Endothelial cell of umbilical vein (primary cell): ENCODE results near the gene RIN2. TPM values are rescaled to one million over a fixed set of nuclear protein-coding genes. Genes with fewer than 3 reads are reported as not detected.

Source experiments
- BruUV-seq: library from RNA; stranded (reverse); fragments of 400-500 nt; replicated peaks from 2 replicates; lab custom pipeline; 2021; lab: Mats Ljungman, UMichigan
- CTCF ChIA-PET: fragments of 300-600, 350-600 bp; sonication (Branson Sonifier 250); formaldehyde crosslinking; loops from one replicate; lab custom pipeline; 2021; ENCODE audit warnings: antibody characterized with exemption, inconsistent platforms; lab: Charles Lee
- POLR2A ChIA-PET: fragments of 300-600, 350-600 bp; sonication (Branson Sonifier 250); formaldehyde crosslinking; loops from one replicate; lab custom pipeline; 2021; ENCODE audit warnings: antibody characterized with exemption, inconsistent platforms; lab: Charles Lee
- DNase-seq: peaks from one replicate; pipeline ENCODE4 v3.0.0-alpha.2; 2011; ENCODE audit warnings: low read depth, low spot score
- FAIRE-seq: peaks from 2 replicates; lab custom pipeline; 2011; peaks lifted over from hg19 to GRCh38; lab: Jason Lieb, UNC
- H2AFZ ChIP-seq: 2 replicates; pipeline ENCODE4 v1.6.0; 2012; ENCODE audit warnings: low read depth, low read length, control low read depth, inconsistent platforms
- H3K27ac ChIP-seq: 2 replicates; pipeline ENCODE4 v1.5.1; 2011; ENCODE audit warnings: low read depth, mild to moderate bottlenecking, control low read depth, low read length, moderate library complexity; ENCODE audit not compliant: insufficient read depth
- H3K27me3 ChIP-seq, 2 experiments: 2 replicates each; pipeline versions ENCODE4 v1.6.0 to v1.6.1; 2011; ENCODE audit warnings: low read length in 2 of 2, mixed read lengths in 1 of 2; ENCODE audit not compliant: control insufficient read depth in 2 of 2, insufficient read depth in 2 of 2
- H3K36me3 ChIP-seq, 2 experiments: 2 replicates in 1 of 2; 3 replicates in 1 of 2; pipeline ENCODE4 v1.5.1; 2011; ENCODE audit warnings: low read length in 2 of 2, mild to moderate bottlenecking in 1 of 2, moderate library complexity in 1 of 2; ENCODE audit not compliant: control insufficient read depth in 2 of 2, insufficient read depth in 2 of 2; ENCODE audit errors: extremely low read depth in 1 of 2
- H3K4me1 ChIP-seq: 3 replicates; pipeline ENCODE4 v1.5.1; 2011; ENCODE audit warnings: mild to moderate bottlenecking, low read length; ENCODE audit not compliant: control insufficient read depth, insufficient read depth; ENCODE audit errors: extremely low read depth
- H3K4me2 ChIP-seq: 2 replicates; pipeline ENCODE4 v1.6.1; 2011; ENCODE audit warnings: low read length, control low read depth, mixed read lengths; ENCODE audit not compliant: insufficient read depth
- H3K4me3 ChIP-seq, 3 experiments: fragments of 200-600 bp in 1 of 3; sonication (generic), shearing (Covaris generic) in 1 of 3; replicated peaks in 1 of 3; 2 replicates each; pipeline ENCODE4 v1.5.1; 2011 to 2016; ENCODE audit warnings: control low read depth in 3 of 3, low read length in 3 of 3, mild to moderate bottlenecking in 2 of 3, inconsistent platforms in 1 of 3, low read depth in 1 of 3, moderate library complexity in 1 of 3; ENCODE audit not compliant: insufficient read depth in 1 of 3
- H3K79me2 ChIP-seq: 2 replicates; pipeline ENCODE4 v1.6.0; 2012; ENCODE audit warnings: low read length, inconsistent platforms; ENCODE audit not compliant: control insufficient read depth, insufficient read depth
- H3K9ac ChIP-seq: replicated peaks from 2 replicates; pipeline ENCODE3; 2011; ENCODE audit warnings: low read length, control low read depth; ENCODE audit not compliant: insufficient read depth; ENCODE audit errors: extremely low read depth
- H3K9me1 ChIP-seq: replicated peaks from 3 replicates; pipeline ENCODE4 v1.6.0; 2011; ENCODE audit warnings: mild to moderate bottlenecking, low read length; ENCODE audit not compliant: control insufficient read depth, insufficient read depth; ENCODE audit errors: extremely low read depth
- H3K9me3 ChIP-seq: replicated peaks from 2 replicates; pipeline ENCODE4 v1.5.1; 2012; ENCODE audit warnings: low read length, inconsistent platforms; ENCODE audit not compliant: control insufficient read depth, insufficient read depth
- H4K20me1 ChIP-seq: replicated peaks from 2 replicates; pipeline ENCODE3; 2011; ENCODE audit warnings: mild to moderate bottlenecking, low read length; ENCODE audit not compliant: control insufficient read depth, insufficient read depth; ENCODE audit errors: extremely low read depth
- EZH2 ChIP-seq: IDR thresholded peaks from 2 replicates; pipeline ENCODE4 v1.6.1; 2012; ENCODE audit warnings: borderline replicate concordance, low read depth, mild to moderate bottlenecking, moderate library complexity, low read length, inconsistent platforms; ENCODE audit not compliant: severe bottlenecking
- JUN ChIP-seq: IDR thresholded peaks from 2 replicates; pipeline ENCODE4 v1.6.1; 2011; ENCODE audit warnings: borderline replicate concordance, low read depth; ENCODE audit not compliant: insufficient read length, insufficient read depth
- POLR2AphosphoS5 ChIP-seq: IDR thresholded peaks from 2 replicates; pipeline ENCODE4 v1.6.1; 2012; ENCODE audit warnings: low read depth, mild to moderate bottlenecking, control low read depth, low read length, moderate library complexity; ENCODE audit not compliant: insufficient read depth
- dilution Hi-C: fragments of 300-500 bp; cut with MboI; formaldehyde crosslinking; loops from one replicate; pipeline ENCODE4 v1.15.0; 2019; ENCODE audit warnings: low sequenced_read_pairs; ENCODE audit not compliant: extremely low pct_ligation_motif_present
- intact Hi-C: fragments of 100-400 bp; cut with micrococcal nuclease; formaldehyde crosslinking; loops from one replicate; pipeline ENCODE4 v1.10.0; 2022
- polyA plus RNA-seq, 4 experiments: library from polyadenylated mRNA; depleted of rRNA in 3 of 4; stranded (reverse) in 3 of 4; unstranded in 1 of 4; fragments of >200 nt; gene quantifications; 2 replicates each; pipeline versions ENCODE4 v1.2.1 to v1.2.3, GENCODE V29; 2011 to 2012; ENCODE audit warnings: missing spikeins in 1 of 4
- total RNA-seq: library from RNA; stranded (reverse); gene quantifications from 2 replicates; pipeline ENCODE4 v1.2.3, GENCODE V29; 2021
- TF ChIP-seq, protein P1 (sequence below), 2 donors: IDR thresholded peaks; 1 replicate in 1 of 2; 2 replicates in 1 of 2; pipeline ENCODE4 v1.5.1; 2011; ENCODE audit warnings: low read length in 2 of 2, mild to moderate bottlenecking in 2 of 2, moderate library complexity in 2 of 2, control low read depth in 1 of 2, inconsistent platforms in 1 of 2, low read depth in 1 of 2; ENCODE audit not compliant: insufficient read depth in 1 of 2; ENCODE audit errors: extremely low read depth in 1 of 2
- TF ChIP-seq, protein P2 (sequence below): IDR thresholded peaks from 2 replicates; pipeline ENCODE4 v1.6.1; 2011; ENCODE audit not compliant: insufficient read depth, insufficient read length

The RIN2 gene
- total and polyA plus RNA-seq, 2 donors (not counting 3 experiments of a cell fraction or from before 2014, with no cell fraction given) = 22.6 to 119 TPM

GRCh38 chr20:19711126-19711525 lies 46.9 kb upstream of the RIN2 start:
- Histone ChIP-seq H3K9me3 (no peaks in the 10 kb centered on the region), H3K9ac (no peak overlapping the region), H3K4me2 (no peak overlapping the region), H3K9me1 (no peaks in the 10 kb centered on the region), H3K36me3 (no peaks in the 10 kb centered on the region), H4K20me1 (no peaks in the 10 kb centered on the region), H2AFZ (no peak overlapping the region), H3K27ac (no peak overlapping the region), H3K27me3 (peaks cover 9 to 15% of the 10 kb centered on the region in 2 experiments), H3K4me1 (no peaks in the 10 kb centered on the region), H3K4me3 (no peak overlapping the region), H3K79me2 (no peaks in the 10 kb centered on the region)
- TF ChIP-seq, protein P1, sequence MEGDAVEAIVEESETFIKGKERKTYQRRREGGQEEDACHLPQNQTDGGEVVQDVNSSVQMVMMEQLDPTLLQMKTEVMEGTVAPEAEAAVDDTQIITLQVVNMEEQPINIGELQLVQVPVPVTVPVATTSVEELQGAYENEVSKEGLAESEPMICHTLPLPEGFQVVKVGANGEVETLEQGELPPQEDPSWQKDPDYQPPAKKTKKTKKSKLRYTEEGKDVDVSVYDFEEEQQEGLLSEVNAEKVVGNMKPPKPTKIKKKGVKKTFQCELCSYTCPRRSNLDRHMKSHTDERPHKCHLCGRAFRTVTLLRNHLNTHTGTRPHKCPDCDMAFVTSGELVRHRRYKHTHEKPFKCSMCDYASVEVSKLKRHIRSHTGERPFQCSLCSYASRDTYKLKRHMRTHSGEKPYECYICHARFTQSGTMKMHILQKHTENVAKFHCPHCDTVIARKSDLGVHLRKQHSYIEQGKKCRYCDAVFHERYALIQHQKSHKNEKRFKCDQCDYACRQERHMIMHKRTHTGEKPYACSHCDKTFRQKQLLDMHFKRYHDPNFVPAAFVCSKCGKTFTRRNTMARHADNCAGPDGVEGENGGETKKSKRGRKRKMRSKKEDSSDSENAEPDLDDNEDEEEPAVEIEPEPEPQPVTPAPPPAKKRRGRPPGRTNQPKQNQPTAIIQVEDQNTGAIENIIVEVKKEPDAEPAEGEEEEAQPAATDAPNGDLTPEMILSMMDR (IDR thresholded peaks at IDR 0.05; ENCODE audit: extremely low read depth in 1 of 2, insufficient read depth in 1 of 2, low read depth in 1 of 2, low read length in 2 of 2) = no peak
- TF ChIP-seq, protein P2, sequence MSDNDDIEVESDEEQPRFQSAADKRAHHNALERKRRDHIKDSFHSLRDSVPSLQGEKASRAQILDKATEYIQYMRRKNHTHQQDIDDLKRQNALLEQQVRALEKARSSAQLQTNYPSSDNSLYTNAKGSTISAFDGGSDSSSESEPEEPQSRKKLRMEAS = peak; percentile 7
- no peak for TF ChIP-seq EZH2
- TF ChIP-seq JUN = no peak
- TF ChIP-seq POLR2AphosphoS5 = no peak
- intact Hi-C loops = no loop called here
- ChIA-PET POLR2A (no interaction called here), CTCF (no interaction called here)
- dilution Hi-C loops = no loop called here
- no peak for DNase-seq
- no peak for FAIRE-seq
- no TSS peak for BruUV-seq
